HG02623 (cell line): Measurements from ENCODE around the gene MOB3A.
"Not testable (repeated sequence)": the region's sequence is repeated elsewhere in the genome, so short reads cannot be mapped to it uniquely, and the experiment has no call there.

Experiments
- ATAC-seq: cut with Tn5 transposase; IDR thresholded peaks from one replicate; pipeline ENCODE4 v1.9.1; 2021; ENCODE audit warnings: moderate library complexity; ENCODE audit not compliant: unreplicated experiment

The MOB3A gene

GRCh38 chr19:2096034-2096479 lies at the start of gene MOB3A:
Gene MOB3A (minus strand): TSS chr19:2096326. CDS start chr19:2078560, 17,766 bp downstream.
- peak; percentile 32 for ATAC-seq

- ATAC-seq: no peak
Observed at GRCh38 chr19:2145831-2146241, 49.7 kb upstream of the MOB3A start.

DNA sequence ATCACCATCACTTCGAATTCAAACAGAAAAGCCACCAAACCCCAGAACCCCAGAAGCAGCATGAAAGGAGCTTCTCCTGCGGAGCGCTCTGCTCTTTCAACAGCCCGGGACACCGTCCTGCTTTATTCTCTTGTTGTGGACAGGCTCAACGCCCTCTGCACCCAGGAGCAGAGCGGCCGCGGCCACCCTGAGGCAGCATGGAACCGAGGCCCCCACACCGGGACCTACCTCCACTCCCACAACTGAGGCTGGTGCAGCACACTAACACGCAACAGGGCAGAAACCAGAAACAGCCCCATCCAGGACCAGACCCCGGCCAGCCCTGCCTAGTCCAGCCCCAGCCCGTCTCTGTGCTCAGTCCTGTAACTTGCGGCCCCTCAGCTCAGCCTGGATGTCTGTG lies 48.1 kb upstream of the MOB3A start:
- ATAC-seq: no peak

- ATAC-seq: no peak
Observed at GRCh38 chr19:2142173-2142829, 46.2 kb upstream of the MOB3A start.

DNA sequence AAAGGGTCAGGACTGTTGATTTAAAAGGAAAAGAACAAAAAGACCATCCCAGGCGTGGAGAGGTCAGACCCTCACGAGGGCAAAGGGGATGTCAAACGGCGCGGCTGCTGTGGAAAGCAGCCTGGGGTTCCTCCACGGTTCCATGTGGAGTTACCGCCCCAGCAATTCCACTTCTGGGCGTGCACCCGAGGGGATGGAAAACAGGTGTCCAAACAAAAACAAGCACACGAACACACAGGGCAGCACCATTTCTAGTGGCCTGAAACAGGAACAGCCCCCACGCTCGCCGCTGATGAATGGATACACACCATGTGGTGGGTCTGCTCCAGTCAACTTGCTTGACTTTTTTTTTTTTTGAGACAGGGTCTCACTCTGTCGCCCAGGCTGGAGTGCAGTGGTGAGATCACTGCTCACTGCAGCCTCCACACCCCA lies 44.0 kb upstream of the MOB3A start:
- ATAC-seq: no peak

GRCh38 chr19:2139385-2140137 lies 43.4 kb upstream of the MOB3A start:
- no peak for ATAC-seq

GRCh38 chr19:2138061-2138728 lies 42.1 kb upstream of the MOB3A start:
- no peak for ATAC-seq

DNA sequence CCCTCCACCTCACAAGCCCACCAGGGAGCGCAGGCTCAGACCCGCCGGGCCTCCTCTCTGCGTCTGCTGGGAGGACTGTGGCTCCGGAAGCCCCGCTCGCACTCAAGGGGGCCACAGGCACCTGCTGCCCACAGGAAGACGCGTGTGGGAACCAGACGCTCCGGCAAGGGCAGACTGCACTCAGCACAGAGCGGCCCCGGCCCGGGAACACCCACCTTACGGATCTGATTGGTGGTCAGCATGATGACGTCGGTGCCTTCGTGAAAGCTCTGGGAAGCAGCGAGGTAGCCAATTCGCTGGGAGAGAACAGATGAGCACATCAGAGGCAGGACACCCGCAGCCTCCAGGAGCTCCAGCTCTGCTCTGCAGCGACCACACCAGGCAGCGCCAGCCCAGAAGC lies 40.7 kb upstream of the MOB3A start:
- no peak for ATAC-seq

- ATAC-seq: no peak
Observed at GRCh38 chr19:2135474-2136402, 39.6 kb upstream of the MOB3A start.

- ATAC-seq: no peak
Observed at GRCh38 chr19:2132731-2133490, 36.8 kb upstream of the MOB3A start.

DNA sequence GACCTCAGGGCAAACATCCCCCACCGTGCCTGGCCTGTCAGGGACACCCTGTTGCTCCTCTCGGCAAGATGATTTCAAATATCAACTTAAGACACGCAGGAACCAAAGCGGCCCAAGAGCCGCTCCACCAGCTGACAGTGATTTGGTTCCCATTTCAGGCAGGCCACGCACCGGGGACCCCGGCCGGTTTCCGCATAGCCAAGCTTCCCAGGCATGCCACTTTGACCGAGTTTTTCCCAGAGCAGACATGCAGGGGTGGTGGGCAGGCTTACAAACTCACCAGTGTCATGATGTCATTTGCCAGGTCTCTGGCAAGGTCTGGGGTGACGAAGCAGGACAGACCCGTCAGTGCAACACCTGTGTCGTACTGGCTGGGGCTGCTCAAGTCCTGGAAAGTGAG lies 36.1 kb upstream of the MOB3A start:
- ATAC-seq: no peak

DNA sequence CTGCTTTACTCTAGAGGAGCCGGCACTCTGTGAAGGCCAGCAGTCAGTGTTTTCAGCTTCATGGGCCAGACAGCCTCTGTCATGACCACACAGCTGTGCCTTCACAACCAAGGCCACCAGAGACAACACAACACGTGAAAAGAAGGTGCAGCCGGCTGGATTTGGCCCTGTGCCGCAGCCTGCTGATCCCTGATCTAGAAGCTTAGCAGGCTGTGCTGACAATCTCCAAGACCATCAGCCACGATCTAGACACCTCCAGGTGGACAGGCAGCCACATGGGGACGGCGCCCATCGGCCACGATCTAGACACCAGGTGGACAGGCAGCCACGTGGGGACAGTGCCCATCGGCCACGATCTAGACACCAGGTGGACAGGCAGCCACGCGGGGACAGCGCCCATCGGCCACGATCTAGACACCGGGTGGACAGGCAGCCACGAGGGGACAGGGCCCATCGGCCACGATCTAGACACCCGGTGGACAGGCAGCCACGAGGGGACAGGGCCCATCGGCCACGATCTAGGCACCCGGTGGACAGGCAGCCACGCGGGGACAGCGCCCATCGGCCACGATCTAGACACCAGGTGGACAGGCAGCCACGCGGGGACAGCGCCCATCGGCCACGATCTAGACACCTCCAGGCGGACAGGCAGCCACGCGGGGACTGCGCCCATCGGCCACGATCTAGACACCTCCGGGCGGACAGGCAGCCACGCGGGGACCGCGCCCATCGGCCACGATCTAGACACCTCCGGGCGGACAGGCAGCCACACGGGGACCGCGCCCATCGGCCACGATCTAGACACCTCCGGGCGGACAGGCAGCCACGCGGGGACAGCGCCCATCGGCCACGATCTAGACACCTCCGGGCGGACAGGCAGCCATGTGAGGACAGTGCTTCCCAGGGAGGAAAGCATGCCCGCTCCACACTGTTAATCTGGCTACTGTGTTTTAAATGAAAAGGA lies 35.2 kb upstream of the MOB3A start:
- ATAC-seq: not testable (repeated sequence)

DNA sequence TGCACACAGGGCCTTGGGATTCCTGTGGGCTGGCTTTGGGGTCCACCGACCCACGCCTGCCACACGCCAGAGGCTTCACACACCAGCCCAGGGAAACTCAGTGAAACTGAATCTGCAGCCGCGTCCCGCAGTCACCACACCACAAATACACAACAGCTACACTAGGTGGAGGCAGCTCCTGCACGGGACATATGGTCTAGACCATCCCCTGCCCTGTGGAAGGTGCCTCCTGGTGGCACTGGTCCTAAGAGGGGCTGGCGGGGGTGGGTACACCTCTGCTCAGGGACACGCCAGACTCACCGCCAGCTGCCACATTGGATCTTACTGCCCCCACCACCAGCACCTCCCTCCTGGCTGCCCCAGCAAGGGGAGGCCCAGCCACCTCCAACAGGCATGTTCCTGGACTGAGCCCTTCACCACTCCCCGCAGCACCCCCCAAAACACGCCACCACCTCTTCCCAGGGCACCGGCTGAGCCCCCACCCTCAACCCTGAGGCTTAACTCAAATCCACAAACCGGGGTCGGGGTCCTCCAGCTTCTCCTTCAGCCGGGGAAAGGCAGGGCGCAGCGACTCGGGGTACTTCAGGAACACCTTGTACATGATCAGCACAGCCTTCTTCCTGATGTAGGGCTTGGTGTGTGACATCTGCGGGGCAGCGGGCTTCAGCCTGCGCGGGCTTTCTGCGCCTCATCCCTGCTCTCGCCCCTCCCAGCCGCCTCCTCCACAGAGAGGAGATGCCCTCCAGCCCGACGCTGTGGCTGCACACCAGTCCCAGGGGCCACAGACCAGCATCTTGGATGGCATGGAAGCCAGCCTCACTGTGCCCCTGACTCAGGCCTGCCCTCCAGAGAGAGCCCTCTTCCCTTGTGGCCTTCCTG lies 34.0 kb upstream of the MOB3A start:
- ATAC-seq: no peak

- ATAC-seq: no peak
Observed at GRCh38 chr19:2129486-2129885, 33.4 kb upstream of the MOB3A start.

DNA sequence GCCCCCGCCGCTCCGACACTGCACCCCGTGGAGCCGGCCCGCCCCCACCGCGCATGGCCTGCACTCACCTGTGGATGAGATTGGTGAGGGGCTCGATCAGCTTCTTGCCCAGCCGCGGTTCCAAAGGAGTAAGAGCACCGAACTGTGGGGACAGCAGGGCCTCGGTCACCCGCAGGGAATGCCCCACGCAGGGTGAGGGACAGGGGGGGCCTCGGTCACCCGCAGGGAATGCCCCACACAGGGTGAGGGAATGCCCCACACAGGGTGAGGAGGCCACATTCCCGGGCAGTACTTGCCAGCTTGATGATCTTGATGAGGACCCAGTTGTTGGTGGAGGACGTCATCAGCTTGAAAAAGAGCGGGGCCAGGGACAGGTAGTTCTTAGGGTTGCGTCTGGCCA lies 32.9 kb upstream of the MOB3A start:
- no peak for ATAC-seq

GRCh38 chr19:2128252-2128651 lies 32.1 kb upstream of the MOB3A start:
- ATAC-seq: not testable (repeated sequence)

DNA sequence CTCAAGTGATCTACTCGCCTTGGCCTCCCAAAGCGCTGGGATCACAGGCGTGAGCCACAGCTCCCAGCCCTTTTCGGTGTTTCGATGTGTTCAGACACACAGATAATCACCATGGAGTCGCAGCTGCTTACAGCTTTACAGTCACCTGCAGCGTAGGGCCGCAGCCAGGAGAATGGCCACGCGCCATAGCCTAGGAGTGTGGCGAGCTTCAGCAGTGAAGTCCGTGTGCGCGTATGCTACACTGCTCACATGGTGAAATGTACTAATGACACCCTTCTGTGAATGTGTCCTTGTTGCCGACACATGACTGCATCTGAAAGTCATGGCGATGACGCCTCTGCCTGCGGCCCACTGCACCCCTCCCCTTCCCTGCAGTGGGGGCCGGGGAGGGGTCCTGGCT lies 31.6 kb upstream of the MOB3A start:
- ATAC-seq: no peak
